Activated CD4-positive, alpha-beta T cell treated with anti-CD3 and anti-CD28 coated beads for 48 hours (primary cell): Measurements from ENCODE around the gene C1orf198.
"Not testable (repeated sequence)": the region's sequence is repeated elsewhere in the genome, so short reads cannot be mapped to it uniquely, and the experiment has no call there.

Experiments used
- DNase-seq: peaks from one replicate; pipeline ENCODE4 v3.0.0-alpha.2; 2020

C1orf198 gene

DNA sequence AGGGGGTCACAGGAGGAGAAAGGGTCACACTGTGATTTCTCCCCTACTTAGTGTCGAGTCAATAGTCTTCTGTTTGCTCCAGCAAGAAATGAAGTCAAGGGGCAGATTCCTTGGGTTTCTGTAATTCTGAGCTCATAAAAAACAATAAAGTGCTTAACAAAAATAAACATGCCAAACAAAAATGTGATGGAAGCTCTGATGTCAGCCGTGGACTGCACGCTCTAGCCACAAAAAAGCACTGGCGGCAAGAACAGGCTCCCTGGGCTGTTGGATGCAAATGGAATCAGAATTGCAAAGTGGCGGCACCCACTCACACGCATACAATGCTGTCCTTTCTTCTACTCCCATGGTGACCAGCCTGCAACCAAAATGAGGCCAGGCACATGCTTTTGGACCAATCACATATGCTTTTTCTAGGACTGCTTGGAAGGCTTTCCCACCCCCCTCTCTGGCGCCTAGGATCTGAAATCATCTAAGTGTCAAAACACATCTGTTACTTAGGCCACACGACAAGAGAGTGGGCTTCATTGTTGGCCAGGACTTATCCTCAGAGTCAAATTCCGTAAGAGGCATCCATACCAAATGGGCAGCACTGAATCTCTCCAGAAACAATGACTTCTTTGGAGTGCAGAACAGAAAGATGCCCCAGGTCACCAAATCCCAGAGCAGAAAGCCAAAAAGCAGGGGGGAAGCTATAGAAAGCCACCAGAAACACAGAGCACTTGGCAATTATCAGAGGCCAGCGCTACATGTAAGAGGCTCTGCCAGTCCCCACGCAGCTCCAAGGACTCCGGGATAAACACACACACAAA lies 9.2 kb downstream of the C1orf198 start:
- no peak for DNase-seq

- DNase-seq = no peak
Measured at GRCh38 chr1:230858236-230858820, 10.0 kb downstream of the C1orf198 start.

- no peak for DNase-seq
Measured at GRCh38 chr1:230857822-230858221, 10.5 kb downstream of the C1orf198 start.

GRCh38 chr1:230857077-230857476 lies 11.2 kb downstream of the C1orf198 start:
- DNase-seq = no peak

GRCh38 chr1:230855886-230856285 lies 12.4 kb downstream of the C1orf198 start:
- DNase-seq = no peak

- no peak for DNase-seq
Measured at GRCh38 chr1:230854423-230854822, 13.9 kb downstream of the C1orf198 start.

GRCh38 chr1:230853731-230854130 lies 14.6 kb downstream of the C1orf198 start:
- no peak for DNase-seq

DNA sequence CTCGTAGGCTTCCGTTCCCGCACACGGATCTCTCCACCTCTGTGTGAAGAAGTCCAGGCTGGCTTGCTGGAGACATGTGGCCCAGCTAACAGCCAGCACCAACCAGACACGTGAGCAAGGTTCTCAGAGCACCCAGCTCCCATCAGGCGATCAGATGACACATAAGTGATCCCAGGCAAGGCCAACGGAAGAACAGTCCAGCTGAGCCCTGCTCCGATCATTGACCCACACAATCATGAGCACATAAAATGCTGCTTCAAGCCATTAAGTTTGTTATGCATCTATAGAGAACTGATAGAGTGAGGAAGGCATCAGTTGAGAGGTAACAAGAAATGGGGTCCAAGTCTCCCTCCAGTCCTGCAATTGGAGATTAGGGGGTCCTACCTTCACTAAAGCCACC lies 15.4 kb downstream of the C1orf198 start:
- no peak for DNase-seq

- no peak for DNase-seq
Measured at GRCh38 chr1:230851291-230851691, 17.0 kb downstream of the C1orf198 start.

- DNase-seq = no peak
Measured at GRCh38 chr1:230850547-230850946, 17.8 kb downstream of the C1orf198 start.

- no peak for DNase-seq
Measured at GRCh38 chr1:230849451-230850224, 18.7 kb downstream of the C1orf198 start.

GRCh38 chr1:230848235-230848634 lies 20.1 kb downstream of the C1orf198 start:
- DNase-seq = no peak

DNA sequence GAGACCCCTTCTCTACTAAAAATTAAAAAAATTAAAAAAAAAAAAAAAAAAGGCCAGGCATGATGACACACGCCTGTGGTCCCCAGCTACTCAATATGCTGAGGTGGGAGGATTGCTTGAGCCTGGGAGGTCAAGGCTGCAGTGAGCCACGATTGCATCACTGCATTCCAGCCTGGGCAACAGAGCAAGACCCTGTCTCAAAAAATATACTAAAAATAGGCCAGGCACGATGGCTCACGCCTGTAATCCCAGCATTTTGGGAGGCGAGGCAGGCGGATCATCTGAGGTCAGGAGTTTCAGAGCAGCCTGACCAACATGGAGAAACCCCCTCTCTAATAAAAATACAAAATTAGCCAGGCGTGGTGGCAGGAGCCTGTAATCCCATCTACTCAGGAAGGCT lies 23.1 kb downstream of the C1orf198 start:
- DNase-seq = not testable (repeated sequence)

- DNase-seq = no peak
Measured at GRCh38 chr1:230844561-230844960, 23.8 kb downstream of the C1orf198 start.

DNA sequence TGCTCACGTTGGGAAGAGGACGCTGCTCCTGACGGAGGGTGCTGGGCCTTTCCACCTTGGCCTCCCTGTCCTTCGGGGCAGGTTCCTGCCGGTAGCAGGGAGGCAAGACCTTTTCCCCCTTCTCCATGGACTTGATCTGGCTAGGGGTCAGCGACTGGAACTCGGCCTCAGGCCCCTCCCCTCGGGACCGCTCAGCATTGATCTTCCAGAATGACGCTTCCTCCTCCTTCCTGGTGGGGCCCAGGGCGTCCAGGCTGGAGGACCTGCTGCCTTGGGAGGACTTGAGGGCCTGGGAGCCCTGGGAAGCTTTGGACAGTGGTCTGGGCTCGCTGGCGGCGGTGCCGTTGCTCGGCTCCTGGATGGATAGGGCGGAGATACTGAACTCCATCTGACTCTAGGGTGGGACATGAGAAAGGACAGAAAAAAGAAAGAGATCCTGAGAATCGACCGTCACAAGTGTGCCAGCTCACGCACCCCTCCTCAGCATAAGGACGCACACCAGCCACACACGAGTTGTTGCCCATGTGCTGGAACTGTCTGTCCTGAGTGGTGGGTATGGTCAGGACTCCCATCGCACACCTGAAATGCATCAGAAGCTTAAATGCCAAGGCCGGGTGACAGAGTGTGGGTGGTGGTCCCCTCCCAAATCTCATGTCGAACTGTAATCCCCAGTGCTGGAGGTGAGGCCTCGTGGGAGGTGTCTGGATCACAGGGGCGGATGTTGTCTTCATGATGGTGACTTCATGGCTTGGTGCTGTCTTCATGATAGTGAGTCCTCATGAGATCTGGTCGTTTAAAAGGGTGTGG lies 24.6 kb downstream of the C1orf198 start:
- DNase-seq = no peak

GRCh38 chr1:230842801-230843200 lies 25.5 kb downstream of the C1orf198 start:
- no peak for DNase-seq

- DNase-seq = no peak
Measured at GRCh38 chr1:230839173-230839572, 29.1 kb downstream of the C1orf198 start.

DNA sequence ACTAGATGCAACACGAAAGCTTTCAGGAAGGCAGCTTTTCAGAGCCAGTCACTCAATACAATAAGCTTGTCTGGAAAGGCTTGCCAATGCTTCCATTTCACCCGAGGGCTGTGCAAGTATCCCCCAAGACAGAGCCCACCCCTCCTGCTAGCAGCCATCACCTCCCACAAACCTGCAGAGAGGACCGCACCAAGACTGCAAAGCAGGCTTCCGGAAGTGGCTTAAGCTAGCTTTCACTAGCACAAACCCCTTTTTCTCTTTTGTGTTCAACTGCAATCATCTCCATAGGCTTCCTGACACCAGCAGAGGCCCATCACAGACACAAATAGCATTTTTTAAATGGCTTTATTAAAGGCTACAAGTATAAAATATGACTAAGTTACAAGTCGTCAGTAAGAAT lies 31.5 kb downstream of the C1orf198 start:
- DNase-seq = no peak

GRCh38 chr1:230836347-230836746 lies 32.0 kb downstream of the C1orf198 start:
- DNase-seq = no peak

DNA sequence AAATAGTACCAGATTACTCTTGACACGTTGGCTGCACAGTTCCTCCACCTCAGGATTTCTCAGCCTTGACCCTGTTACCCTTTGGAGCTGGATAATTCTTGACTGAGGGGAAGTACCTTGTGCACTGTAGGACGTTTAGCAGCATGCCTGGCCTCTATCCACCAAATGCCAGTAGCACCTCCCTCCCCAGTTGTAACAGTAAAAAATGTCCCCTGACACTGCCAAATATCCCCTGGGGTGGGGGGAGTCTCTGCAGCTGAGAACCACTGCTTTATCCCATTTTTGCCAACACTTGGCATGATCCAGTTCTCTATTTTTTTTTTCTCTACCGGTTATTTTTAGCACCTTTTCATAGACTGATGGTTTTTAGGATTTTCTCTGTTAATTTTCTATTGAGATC lies 34.0 kb downstream of the C1orf198 start:
- no peak for DNase-seq

- DNase-seq = no peak
Measured at GRCh38 chr1:230833511-230833910, 34.8 kb downstream of the C1orf198 start.

DNA sequence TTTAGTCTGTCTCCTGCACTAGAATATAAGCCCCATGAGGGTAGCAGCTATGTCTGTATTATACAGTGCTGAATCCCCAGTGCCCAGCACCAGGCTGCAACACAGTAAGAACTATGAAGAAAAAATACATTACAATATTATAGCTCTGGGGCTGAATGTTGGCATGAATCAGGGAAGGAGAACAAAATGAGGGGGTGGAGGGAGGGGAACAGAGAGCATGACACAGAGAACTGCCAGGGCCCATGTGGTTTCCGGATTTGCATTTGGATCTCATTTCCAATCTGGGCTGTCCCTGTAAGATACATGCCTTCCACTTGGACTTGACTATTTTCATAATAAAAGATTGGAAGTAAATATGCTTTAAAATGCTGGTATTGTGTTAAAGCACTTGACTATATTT lies 35.8 kb downstream of the C1orf198 start:
- DNase-seq = no peak

GRCh38 chr1:230831771-230832170 lies 36.5 kb downstream of the C1orf198 start:
- no peak for DNase-seq
